ENCODE measurements around the gene KDM2B.

- TF ChIP-seq POLR2A (IDR thresholded peaks at IDR 0.05; ENCODE audit: low read length) = no peak
- TF ChIP-seq GATA1 (IDR thresholded peaks at IDR 0.05; ENCODE audit: low read depth, low read length) = no peak
Observed at GRCh38 chr12:121532503-121533393, 48.1 kb downstream of the KDM2B start.
